GM04504 (cell line): ENCODE data around the gene ATXN7L1.
"Not testable (repeated sequence)": the region's sequence is repeated elsewhere in the genome, so short reads cannot be mapped to it uniquely, and the experiment has no call there.

Source experiments
- DNase-seq: peaks from one replicate; pipeline ENCODE4 v3.0.0-alpha.2; 2012; ENCODE audit warnings: low read depth

ATXN7L1 gene

GRCh38 chr7:105800849-105801534 is 75.4 kb downstream of the ATXN7L1 start:
- DNase-seq: no peak

GRCh38 chr7:105800442-105800841 is 76.0 kb downstream of the ATXN7L1 start:
- DNase-seq: no peak

GRCh38 chr7:105799677-105800076 is 76.7 kb downstream of the ATXN7L1 start:
- no peak for DNase-seq

- no peak for DNase-seq
Observed at GRCh38 chr7:105799006-105799405, 77.4 kb downstream of the ATXN7L1 start.

- no peak for DNase-seq
Observed at GRCh38 chr7:105797652-105798051, 78.7 kb downstream of the ATXN7L1 start.

- DNase-seq: no peak
Observed at GRCh38 chr7:105796365-105796764, 80.0 kb downstream of the ATXN7L1 start.

- peak; percentile 70 for DNase-seq
Observed at GRCh38 chr7:105794741-105795729, 81.4 kb downstream of the ATXN7L1 start.

GRCh38 chr7:105792488-105793370 is 83.7 kb downstream of the ATXN7L1 start:
- no peak for DNase-seq

GRCh38 chr7:105791926-105792325 is 84.5 kb downstream of the ATXN7L1 start:
- DNase-seq: no peak

- no peak for DNase-seq
Observed at GRCh38 chr7:105790996-105791395, 85.4 kb downstream of the ATXN7L1 start.

GRCh38 chr7:105790452-105790851 is 85.9 kb downstream of the ATXN7L1 start:
- DNase-seq: not testable (repeated sequence)

GRCh38 chr7:105788816-105789349 is 87.5 kb downstream of the ATXN7L1 start:
- no peak for DNase-seq

GRCh38 chr7:105788356-105788755 is 88.0 kb downstream of the ATXN7L1 start:
- no peak for DNase-seq

GRCh38 chr7:105787793-105788192 is 88.6 kb downstream of the ATXN7L1 start:
- DNase-seq: no peak

- no peak for DNase-seq
Observed at GRCh38 chr7:105786520-105787470, 89.6 kb downstream of the ATXN7L1 start.

GRCh38 chr7:105782391-105783042 is 93.9 kb downstream of the ATXN7L1 start:
- DNase-seq: peak; percentile 73

GRCh38 chr7:105779856-105780780 is 96.3 kb downstream of the ATXN7L1 start:
- no peak for DNase-seq

GRCh38 chr7:105778956-105779355 is 97.4 kb downstream of the ATXN7L1 start:
- DNase-seq: no peak
